ENCODE measurements around the gene UPF1.
"Not testable (repeated sequence)": the region's sequence is repeated elsewhere in the genome, so short reads cannot be mapped to it uniquely, and the experiment has no call there.

Gene UPF1

DNA sequence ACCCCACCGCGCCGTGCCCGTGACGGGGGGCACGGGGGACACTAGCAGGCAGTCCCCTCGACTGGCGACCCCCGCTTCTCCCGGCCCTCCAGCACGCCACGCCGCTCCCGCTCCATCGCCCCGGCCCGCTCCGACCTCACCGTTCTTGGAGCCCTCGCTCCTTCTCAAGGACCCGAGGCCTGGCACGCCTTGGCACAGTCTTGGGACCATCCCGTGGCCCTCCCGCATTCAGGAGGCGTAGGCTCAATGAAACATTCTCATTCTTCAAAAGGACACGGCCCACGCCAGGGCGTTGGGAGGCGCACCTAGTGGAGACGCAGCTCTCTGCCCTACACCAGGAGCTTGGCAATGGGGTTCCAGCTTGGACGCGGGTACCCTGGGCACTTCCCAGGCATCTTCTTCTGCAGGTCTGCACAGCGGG is 64.7 kb downstream of the UPF1 start:
- no peak overlapping the region for H3K4me3 ChIP-seq (ENCODE audit: low read depth, low read length)

DNA sequence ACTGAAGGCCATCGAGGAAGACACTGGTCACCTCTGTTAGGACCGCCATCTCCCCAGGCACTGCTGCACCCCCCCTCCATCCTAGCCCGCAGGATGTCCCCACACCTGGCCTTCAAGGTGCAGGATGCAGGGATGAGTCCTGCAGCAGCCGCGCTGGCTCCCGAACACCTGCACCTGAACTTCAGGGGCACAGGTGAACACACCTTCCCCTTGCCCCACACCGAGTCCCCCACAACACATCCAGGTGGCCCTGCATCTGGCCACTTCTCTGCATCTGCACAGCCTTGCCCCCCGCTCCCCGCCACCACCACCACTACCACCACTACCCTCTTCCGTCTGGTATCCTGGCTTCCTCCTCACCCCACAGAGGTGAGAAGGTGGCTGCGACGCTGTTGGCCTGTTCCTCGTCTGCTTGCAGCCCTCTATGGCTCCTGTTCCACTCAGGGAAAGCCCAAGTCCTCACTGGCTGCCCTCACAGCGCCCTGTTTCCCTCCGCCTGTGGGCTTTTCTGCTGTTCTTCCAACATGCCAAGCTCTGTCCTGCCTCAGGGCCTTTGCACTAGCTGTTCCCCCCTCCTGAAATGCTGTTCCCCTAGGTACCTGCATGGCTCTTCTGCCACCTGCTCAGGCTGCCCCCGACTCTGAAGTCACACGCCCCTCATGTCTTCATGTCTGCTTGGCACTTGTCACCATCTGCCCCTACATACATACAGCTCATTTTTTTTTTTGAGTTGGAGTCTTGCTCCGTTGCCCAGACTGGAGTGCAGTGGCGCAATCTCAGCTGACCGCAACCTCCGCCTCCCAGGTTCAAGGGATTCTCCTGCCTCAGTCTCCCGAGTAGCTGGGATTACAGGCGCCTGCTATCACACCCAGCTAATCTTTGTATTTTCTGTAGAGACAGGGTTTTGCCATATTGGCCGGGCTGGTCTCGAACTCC is 65.6 kb downstream of the UPF1 start:
- H3K4me3 ChIP-seq (ENCODE audit: low read depth, low read length): no peak overlapping the region

- no peak overlapping the region for H3K4me3 ChIP-seq (ENCODE audit: low read depth, low read length)
Measured at GRCh38 chr19:18898081-18898606, 66.4 kb downstream of the UPF1 start.

DNA sequence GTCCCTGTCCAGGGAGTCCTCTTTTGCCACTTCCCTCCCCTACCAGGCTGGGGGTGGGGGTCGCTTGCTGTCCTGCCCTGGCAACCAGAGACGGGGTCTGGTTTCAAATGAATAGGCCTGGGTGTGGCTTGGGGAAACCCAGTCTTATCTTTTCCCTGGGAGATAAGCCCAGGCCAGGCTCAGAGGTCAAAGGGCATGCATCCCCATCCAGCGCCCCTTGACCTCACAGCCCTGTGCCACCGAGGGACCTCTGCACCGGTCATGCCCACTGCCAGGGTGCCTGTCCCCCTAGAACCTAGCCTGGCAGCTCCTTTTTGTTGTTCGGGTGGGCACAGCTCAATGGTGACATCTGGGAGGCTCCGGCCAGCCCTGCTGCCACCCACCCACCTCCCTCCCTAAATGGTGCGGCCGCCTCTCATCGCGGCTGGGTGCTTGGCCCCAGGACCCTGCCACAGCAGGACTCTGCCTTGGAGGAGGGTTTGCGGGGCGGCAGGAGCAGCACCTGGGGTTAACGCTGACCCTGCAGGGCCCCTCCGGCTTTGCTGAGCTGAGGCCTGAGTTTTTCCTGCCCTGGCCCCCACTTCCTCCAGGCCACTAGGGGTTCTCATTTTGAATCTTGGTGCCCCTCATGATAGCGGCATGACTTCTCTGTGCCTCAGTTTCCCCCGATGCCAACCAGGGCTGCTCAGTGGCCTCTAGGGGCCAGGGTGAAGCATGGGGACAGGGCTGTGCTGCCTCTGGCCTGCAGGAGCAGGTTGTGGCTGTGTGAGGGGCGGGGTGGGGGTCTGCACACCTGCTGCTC is 67.0 kb downstream of the UPF1 start:
- H3K4me3 ChIP-seq (ENCODE audit: low read depth, low read length): no peak overlapping the region

- no peak overlapping the region for H3K4me3 ChIP-seq (ENCODE audit: low read depth, low read length)
Measured at GRCh38 chr19:18899624-18900560, 68.1 kb downstream of the UPF1 start.

DNA sequence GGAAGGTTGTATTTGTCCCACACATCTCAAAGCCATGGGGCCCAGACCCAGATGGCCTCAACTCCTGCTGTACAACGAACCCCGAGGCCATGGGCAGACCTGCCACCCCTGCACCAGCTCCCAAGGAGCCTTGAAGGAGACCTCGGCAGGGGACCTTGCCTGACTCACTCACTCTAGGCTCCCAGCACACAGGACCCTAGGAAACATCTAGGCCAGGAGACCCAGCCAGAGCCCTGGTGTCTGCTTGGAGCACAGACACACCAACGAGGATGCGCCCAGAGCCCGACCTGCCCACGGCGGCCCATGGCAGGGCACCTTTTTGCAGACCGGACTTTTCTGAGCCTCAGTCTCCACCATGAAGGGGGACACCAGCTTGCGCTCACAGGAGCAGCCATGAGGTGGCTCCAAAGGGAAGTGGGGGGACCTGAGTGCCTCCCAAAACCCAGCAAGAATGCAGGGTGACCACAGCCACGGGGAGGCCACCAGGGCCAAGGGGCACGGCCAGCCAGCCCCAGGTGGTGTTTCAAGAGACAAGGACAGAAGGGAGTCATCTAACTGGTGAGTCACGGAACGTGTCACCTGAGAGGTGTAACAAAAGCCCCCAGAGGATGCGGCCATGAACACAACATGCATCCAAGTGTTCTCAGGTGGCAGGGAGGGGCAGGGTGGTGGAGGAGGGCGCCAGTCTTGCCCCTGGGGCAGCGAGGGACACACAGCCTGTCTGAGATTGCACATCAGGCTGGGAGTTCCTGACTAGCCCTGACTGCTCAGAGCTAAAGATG is 69.1 kb downstream of the UPF1 start:
- no peak overlapping the region for H3K4me3 ChIP-seq (ENCODE audit: low read depth, low read length)

- H3K4me3 ChIP-seq (ENCODE audit: low read depth, low read length): no peak overlapping the region
Measured at GRCh38 chr19:18901491-18901890, 69.7 kb downstream of the UPF1 start.

- H3K4me3 ChIP-seq (ENCODE audit: low read depth, low read length): not testable (repeated sequence)
Measured at GRCh38 chr19:18902519-18902918, 70.8 kb downstream of the UPF1 start.

- H3K4me3 ChIP-seq (ENCODE audit: low read depth, low read length): no peak overlapping the region
Measured at GRCh38 chr19:18903156-18904037, 71.6 kb downstream of the UPF1 start.

DNA sequence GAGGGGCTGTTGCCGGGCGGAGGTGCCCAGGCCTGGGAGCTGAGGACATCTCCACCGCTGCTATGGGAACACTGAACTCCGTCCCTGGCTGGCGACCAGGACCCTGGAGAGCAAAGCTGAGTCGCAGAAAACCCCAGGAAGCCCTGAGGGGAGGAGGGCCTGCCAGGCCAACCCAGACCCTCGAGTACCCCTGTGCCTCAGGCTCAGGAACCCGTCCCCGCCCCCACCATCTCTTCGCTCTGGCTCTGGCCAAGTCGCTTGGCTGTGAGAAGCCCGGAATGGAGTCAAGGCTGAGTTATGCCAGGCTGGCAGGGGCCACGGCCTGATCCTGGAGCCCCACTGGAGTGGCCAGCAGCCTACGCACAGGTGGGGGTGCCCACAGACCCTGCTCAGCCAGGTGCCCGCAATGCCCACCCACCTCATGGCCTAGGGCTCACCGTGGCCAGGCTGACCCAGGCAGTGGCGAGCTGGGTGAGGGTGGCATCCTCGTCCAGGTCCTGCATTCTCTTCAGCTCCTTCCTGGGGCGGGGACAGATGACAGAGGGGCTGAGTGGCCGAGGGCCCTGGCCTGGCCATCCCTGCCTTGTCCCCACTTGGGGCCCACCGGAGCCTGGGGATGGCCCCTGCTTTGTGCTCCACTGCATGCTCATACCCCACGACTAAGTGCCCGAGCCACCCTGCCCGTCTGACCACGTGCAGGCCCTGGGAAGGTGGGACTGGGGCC is 72.7 kb downstream of the UPF1 start:
- no peak overlapping the region for H3K4me3 ChIP-seq (ENCODE audit: low read depth, low read length)

DNA sequence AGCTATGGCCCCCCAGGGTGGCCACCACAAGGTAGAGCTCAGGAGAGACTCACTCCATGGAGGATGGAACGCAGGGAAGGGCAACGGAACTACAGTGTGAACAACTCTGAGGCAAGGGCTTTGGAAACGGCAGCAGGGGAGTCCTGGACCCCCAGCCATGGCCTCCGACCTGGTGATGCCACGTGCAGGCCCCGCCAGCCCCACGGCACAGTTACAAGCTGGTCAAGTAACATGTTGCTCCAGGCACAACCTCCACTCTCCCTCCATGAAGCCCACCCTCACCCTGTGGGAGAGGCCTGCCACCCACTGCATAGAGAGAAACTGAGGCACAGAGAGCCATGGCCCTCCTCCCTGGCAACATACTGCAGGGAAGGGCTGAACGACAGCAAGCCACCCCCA is 73.3 kb downstream of the UPF1 start:
- no peak overlapping the region for H3K4me3 ChIP-seq (ENCODE audit: low read depth, low read length)

DNA sequence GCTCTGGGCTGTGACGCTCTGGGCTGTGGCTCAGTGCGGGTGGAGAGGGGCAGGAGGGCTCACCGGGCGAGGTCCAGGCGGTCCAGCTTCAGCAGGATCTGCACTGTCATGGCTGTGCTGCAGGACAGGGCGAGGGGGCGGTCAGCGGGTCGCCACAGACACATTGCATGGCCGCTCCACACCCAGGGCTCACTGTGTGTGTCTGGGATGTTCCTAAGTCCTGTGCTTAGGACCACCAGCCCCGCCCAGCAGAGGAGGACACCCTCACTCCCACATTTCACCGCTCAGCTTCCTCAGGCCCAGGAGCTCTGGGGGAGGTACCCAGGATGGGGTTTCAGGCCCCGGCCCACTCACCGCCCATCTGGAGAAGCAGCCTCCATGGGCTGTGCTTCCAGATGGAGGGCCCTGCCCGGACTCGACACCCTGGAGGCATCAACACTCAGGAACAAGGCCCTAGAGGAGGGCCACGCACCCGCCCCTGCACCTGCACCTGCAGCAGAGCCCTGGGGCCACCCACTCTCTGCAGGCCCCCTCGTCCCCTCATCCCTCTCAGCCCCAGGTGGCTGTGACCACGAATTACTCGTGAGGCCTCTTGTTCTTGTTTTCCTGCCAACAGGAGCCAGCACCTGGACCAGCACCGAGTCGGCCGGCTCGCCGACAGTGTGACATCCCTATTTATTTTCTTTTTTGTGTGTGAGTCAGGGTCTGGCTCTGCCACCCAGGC is 73.9 kb downstream of the UPF1 start:
- H3K4me3 ChIP-seq (ENCODE audit: low read depth, low read length): no peak overlapping the region

DNA sequence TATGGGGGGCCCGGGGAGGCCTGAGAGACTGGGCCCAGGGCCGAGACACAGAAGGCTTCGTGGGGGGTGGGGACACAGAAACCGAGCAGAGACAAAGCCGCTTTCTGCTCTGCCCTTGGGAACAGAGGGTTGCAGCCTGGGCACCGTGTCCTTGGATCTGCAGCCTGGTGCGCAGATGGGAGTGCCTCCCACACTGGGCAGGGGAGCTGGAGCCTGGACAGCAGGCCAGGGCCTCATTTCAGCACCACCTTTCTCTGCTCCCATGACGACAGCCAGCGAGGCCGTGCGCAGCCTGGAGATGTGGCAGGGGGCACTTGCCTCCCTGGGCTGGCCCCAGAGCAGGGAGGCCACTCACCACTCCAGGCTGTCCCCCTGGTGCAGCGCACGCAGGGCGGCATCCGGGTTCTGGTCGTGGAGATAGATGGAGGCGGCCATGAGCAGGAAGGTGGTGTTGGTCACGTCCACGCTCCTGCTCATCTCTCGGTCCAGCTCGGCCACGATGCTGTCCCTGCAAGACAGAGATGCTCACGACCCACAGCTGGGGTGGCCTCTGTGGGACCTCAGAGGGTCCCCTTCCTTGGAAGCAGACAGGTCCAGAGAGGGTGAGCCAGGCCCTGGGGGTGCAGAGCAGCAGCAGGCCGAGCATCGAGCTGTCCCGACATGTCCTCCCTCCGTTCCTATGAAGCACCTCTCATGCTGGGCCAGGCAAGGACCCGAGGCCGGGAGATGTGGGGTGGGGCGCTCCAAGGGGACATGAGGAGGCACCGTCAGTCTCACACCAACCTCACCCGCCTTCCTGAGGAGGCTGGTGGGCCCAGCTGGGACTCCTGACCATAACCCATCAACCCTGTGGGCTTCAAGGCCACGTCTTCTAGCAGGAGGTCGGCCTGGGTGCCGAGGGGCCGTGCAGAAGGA is 75.1 kb downstream of the UPF1 start:
- no peak overlapping the region for H3K4me3 ChIP-seq (ENCODE audit: low read depth, low read length)

- no peak overlapping the region for H3K4me3 ChIP-seq (ENCODE audit: low read depth, low read length)
Measured at GRCh38 chr19:18908917-18909619, 77.3 kb downstream of the UPF1 start.

- H3K4me3 ChIP-seq (ENCODE audit: low read depth, low read length): no peak overlapping the region
Measured at GRCh38 chr19:18910010-18910409, 78.3 kb downstream of the UPF1 start.

Data from iPS-11a (cell line).